ENCODE data around the gene KCNQ2. TPM values are rescaled to one million over a fixed set of nuclear protein-coding genes. Genes with fewer than 3 reads are reported as not detected.

Gene KCNQ2
- total RNA-seq, 4 donors from 2014 or later = not detected

GRCh38 chr20:63387393-63387792, 85.1 kb downstream of the KCNQ2 start:
- no peaks in the 10 kb centered on the region for H3K4me1 ChIP-seq
- 94 to 95% methylated on average over 10 to 13 of the region's 13 CpGs for WGBS, 2 donors
- no peak overlapping the region for H3K27ac ChIP-seq
- DNase-seq (ENCODE audit: low spot score in 2 of 2) = no peak
- H3K4me3 ChIP-seq = no peak overlapping the region
- peaks cover 0 to 17% of the 10 kb centered on the region in 2 donors for H3K27me3 ChIP-seq
- H3K36me3 ChIP-seq = no peaks in the 10 kb centered on the region
- no peak for TF ChIP-seq CTCF (IDR thresholded peaks at IDR 0.05)
- no peak for TF ChIP-seq POLR2A (IDR thresholded peaks at IDR 0.05)
- TF ChIP-seq EP300 (IDR thresholded peaks at IDR 0.05) = no peak
- peaks cover 0 to 67% (median 0%) of the 10 kb centered on the region in 4 donors for H3K9me3 ChIP-seq

- 89 to 96% methylated on average over 18 of the region's 18 CpGs for WGBS, 2 donors
- Histone ChIP-seq H3K36me3 (no peaks in the 10 kb centered on the region), H3K9me3 (peaks cover 0 to 58% (median 0%) of the 10 kb centered on the region in 4 donors), H3K27ac (no peak overlapping the region), H3K27me3 (peaks cover 0 to 25% of the 10 kb centered on the region in 2 donors), H3K4me1 (peaks cover 0 to 3% (median 0%) of the 10 kb centered on the region in 4 donors), H3K4me3 (no peak overlapping the region)
- TF ChIP-seq EP300 (IDR thresholded peaks at IDR 0.05) = no peak
- TF ChIP-seq CTCF (IDR thresholded peaks at IDR 0.05) = no peak
- no peak for DNase-seq (ENCODE audit: low spot score in 2 of 2)
Observed at GRCh38 chr20:63386491-63386890, 86.0 kb downstream of the KCNQ2 start.

GRCh38 chr20:63385819-63386218, 86.6 kb downstream of the KCNQ2 start:
- peaks cover 0 to 3% (median 0%) of the 10 kb centered on the region in 4 donors for H3K4me1 ChIP-seq
- H3K4me3 ChIP-seq = no peak overlapping the region
- DNase-seq (ENCODE audit: low spot score in 2 of 2) = no peak
- WGBS, 2 donors = 81 to 83% methylated on average over 6 of the region's 6 CpGs
- TF ChIP-seq CTCF (IDR thresholded peaks at IDR 0.05) = no peak
- no peak for TF ChIP-seq EP300 (IDR thresholded peaks at IDR 0.05)
- no peak for TF ChIP-seq POLR2A (IDR thresholded peaks at IDR 0.05)
- no peaks in the 10 kb centered on the region for H3K36me3 ChIP-seq
- H3K9me3 ChIP-seq = peaks cover 0 to 51% (median 0%) of the 10 kb centered on the region in 4 donors
- H3K27ac ChIP-seq = no peak overlapping the region
- peaks cover 0 to 29% of the 10 kb centered on the region in 2 donors for H3K27me3 ChIP-seq

GRCh38 chr20:63384336-63384735, 88.1 kb downstream of the KCNQ2 start:
- 76 to 86% methylated on average over 18 of the region's 18 CpGs for WGBS, 2 donors
- Histone ChIP-seq H3K4me3 (no peak overlapping the region), H3K27me3 (peaks cover 0 to 34% of the 10 kb centered on the region in 2 donors), H3K27ac (no peak overlapping the region), H3K36me3 (no peaks in the 10 kb centered on the region), H3K9me3 (peaks cover 0 to 38% (median 0%) of the 10 kb centered on the region in 4 donors), H3K4me1 (peaks cover 0 to 3% (median 0%) of the 10 kb centered on the region in 4 donors)
- DNase-seq (ENCODE audit: low spot score in 2 of 2) = no peak
- TF ChIP-seq CTCF (IDR thresholded peaks at IDR 0.05) (no peak), EP300 (IDR thresholded peaks at IDR 0.05) (no peak), POLR2A (IDR thresholded peaks at IDR 0.05) (no peak)

- 67 to 68% methylated on average over 11 of the region's 11 CpGs for WGBS, 2 donors
- Histone ChIP-seq H3K9me3 (peaks cover 0 to 34% (median 0%) of the 10 kb centered on the region in 4 donors), H3K27me3 (peaks cover 0 to 40% of the 10 kb centered on the region in 2 donors), H3K4me1 (peaks cover 0 to 3% (median 0%) of the 10 kb centered on the region in 4 donors), H3K4me3 (no peak overlapping the region), H3K27ac (no peak overlapping the region), H3K36me3 (no peaks in the 10 kb centered on the region)
- no peak for TF ChIP-seq EP300 (IDR thresholded peaks at IDR 0.05)
- no peak for TF ChIP-seq POLR2A (IDR thresholded peaks at IDR 0.05)
- TF ChIP-seq CTCF (IDR thresholded peaks at IDR 0.05) = no peak
- no peak for DNase-seq (ENCODE audit: low spot score in 2 of 2)
Observed at GRCh38 chr20:63383556-63383955, 88.9 kb downstream of the KCNQ2 start.
